DMS 273 (cell line): ENCODE results near the gene KCNIP4.

Experiments
- DNase-seq: peaks from one replicate; lab custom pipeline; 2025; ENCODE audit not compliant: unreplicated experiment; lab: John Stamatoyannopoulos, UW

The KCNIP4 gene

GRCh38 chr4:21901831-21902230 lies 46.7 kb downstream of the KCNIP4 start:
- no peak for DNase-seq

DNA sequence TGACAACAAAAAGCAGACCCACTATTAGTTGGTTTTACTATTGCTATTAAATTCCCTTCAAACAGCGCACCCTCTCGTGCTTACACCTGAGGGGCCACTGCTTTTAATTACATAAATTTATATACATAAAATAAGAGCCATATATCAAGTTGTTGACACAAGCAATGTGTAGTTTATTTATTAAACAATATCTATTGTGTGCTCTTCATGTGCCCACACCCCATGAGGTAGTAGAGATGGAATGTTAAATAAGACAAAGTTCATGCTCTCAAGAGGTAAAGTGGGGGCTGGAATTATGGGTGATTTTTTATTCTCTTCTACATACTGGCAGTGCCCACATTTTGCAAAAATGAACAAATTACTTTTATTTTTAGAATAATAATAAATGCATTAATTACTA lies 47.3 kb downstream of the KCNIP4 start:
- no peak for DNase-seq

DNA sequence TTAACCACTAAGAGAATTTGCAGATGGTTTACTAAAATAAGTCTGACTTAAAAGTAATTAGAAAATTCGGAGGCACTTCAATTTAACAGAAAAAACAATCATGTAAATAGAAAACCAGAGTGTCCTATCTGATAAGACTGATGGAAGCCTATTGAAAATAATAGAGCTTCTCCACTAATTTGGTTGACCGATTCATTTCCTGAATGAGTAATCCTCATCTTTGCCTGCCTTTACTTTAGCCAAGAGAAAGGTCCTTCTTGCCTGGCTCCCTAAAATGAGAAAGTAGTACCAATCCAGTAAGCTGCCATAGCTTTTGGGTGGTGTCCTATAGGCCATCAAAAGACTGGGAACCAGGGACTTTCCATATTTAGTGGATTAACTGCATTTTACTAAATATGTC lies 48.4 kb downstream of the KCNIP4 start:
- DNase-seq: no peak

DNA sequence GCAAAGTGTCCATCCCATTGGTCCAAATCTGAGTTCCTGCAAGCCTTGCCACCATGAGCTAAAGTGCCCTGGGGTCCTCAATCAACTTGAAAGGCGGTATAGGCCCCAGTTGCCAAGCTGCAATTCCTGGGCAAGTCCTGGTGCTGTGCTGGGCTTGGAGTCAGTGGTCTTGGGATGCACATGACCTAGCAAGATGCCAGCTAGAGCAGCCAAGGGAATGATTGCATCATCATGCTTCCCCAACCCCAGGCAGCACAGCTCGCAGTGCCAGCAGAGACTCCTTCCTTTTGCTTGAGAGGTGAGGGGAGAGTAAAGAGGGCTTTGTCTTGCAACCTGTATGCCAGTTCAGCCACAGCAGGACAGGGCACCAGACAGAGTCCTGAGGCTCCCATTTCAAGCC lies 50.5 kb downstream of the KCNIP4 start:
- DNase-seq: no peak

GRCh38 chr4:21896767-21897166 lies 51.8 kb downstream of the KCNIP4 start:
- DNase-seq: no peak

DNA sequence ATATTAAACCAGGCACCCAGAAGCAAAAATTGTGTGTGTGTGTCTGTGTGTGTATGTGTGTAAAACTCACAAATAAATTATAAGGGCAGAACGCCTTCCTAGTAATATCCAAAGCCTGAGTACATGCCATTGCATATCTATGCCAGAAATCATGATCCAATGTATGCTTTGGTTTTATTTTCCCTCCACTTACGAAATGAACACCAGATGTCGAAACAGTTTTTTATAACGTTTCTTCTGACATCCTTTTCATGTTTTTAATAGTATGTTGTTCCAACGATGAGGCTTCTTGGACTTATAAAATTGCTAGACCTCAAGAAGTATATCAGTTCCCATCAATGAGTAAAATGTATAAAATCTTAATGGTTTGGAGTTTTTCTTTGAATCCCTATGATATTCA lies 55.4 kb downstream of the KCNIP4 start:
- no peak for DNase-seq

DNA sequence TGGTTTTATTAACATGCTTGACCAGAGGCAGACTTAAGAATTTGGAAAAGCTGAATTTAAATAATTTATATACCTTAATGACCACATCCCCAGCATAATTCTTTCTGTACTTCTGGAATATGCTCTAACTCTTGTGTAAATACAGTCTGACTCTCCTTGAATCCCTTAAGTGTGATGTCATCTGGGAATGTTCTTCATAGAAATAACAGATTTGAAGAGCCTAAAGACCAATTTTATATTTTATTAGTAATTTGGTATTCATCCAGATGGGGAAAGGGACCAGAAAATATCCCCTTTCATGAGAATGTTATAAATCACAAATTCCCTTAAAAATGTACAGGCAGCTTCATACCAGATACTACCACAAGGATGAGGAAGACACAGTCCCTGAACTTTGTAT lies 58.3 kb downstream of the KCNIP4 start:
- DNase-seq: no peak

GRCh38 chr4:21888195-21888976 lies 60.2 kb downstream of the KCNIP4 start:
- no peak for DNase-seq

- no peak for DNase-seq
These were observed 61.1 kb downstream of the KCNIP4 start for GRCh38 chr4:21887481-21887880.

DNA sequence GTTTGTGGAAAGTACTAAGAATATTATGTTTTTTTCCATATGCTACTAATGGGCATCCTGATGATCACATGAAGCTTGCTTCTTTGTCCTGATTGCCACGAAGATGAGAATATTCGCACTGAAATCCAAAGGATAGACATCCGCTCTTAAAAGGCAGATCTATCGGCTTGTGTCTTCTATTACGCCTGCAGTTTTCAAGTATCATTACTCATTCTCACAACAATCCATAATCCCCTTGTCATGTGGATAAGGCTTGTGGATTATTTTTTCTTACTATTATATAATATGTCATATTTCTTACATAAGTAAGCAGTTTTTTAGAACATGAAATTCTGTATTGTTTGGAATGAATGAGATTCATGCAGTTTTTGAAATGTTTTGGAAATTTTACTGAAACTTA lies 62.8 kb downstream of the KCNIP4 start:
- DNase-seq: no peak

DNA sequence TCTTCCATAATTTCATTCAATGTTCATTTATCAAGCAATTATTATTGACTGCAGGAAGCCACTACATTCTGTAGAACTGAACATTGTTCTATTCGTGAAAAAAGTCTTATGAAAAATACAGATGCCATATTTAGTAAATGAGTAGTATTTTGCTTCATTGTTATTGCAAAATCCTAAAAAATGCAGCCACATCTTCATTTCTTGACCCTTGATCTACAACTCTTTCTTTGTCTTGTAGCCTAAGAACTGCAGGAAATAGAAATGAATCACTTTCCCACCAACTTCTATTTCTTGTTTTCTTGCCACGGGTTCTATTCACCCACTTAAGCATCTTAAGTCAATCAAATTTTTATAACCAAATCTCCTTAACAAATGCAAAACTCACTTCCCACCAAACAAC lies 63.3 kb downstream of the KCNIP4 start:
- no peak for DNase-seq

- DNase-seq: no peak
These were observed 64.0 kb downstream of the KCNIP4 start for GRCh38 chr4:21884615-21885014.

DNA sequence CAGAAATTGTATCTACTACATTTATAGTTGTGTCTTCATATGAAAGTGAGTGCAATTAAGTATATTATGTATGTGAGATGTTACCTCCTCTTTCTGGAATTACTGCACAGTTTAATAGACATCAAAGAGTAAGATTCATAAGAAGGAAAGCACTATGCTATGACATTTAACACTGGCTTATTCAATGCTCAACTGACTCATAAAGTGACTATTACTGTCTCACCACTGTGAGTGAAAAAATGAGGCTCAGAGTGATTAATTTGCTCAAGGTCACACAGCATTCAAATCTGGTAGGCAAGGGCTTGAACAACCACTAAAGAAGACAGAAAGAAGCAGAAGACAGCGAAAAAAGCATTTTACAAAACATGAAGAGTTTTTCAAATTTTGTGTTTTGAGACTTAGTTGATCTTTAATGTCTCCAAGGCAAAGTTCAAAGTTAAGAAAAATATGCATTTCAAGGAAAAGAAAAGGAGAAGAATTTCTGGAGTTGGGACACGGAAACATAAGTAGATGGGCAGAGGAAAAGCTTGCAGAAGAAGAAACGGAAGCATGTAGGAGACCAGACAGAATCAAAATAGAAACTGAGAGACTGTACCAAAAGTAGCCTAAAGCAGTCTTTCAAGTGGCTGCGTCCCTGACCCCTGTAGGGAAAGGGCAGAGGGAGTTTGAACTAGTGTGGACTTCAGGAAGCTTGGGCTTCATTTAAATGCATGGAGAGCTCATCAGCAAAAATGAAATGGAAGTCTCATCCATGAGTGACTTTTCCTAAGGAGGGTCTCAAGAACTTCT lies 66.3 kb downstream of the KCNIP4 start:
- DNase-seq: no peak

DNA sequence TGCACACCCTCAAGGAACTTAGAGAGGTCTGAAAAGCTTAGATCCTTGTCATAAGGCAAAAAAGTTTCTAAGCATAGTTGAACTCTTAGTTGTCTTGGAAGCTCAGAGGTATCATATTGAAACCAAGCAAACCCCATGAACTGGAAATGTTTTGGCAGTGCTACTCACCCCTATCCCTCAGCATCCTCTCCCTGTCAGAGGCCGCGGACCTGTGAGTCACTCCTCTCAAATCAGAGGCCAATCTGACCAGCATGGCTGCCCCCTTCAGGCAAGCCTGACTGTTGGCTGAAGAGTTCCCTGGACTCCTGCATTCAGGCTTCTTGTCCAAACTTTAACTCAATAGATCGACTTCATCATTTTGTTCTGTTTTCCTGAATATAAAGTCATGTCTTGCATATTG lies 69.4 kb downstream of the KCNIP4 start:
- peak; percentile 1 for DNase-seq

DNA sequence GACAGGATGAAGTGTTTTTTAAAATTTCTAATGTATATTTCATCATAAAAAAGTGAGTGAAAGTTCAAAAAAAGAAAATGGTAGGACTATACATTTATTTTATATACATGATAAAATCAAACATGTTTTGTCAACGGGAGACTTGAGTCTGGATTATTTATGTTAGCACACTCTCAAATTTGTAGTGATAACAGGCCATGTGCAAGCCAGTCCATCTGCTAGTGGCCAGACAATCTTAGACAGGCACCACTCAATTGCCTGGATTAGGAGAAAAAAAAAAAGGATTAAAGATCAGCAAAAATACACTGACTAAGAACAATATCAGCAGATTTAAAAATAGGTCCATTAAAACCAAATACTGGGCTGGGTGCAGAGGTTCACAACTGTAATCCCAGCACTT lies 71.9 kb downstream of the KCNIP4 start:
- DNase-seq: no peak

- DNase-seq: no peak
These were observed 75.4 kb downstream of the KCNIP4 start for GRCh38 chr4:21873145-21873544.

- no peak for DNase-seq
These were observed 76.5 kb downstream of the KCNIP4 start for GRCh38 chr4:21872101-21872500.

GRCh38 chr4:21869978-21870745 lies 78.4 kb downstream of the KCNIP4 start:
- DNase-seq: no peak

DNA sequence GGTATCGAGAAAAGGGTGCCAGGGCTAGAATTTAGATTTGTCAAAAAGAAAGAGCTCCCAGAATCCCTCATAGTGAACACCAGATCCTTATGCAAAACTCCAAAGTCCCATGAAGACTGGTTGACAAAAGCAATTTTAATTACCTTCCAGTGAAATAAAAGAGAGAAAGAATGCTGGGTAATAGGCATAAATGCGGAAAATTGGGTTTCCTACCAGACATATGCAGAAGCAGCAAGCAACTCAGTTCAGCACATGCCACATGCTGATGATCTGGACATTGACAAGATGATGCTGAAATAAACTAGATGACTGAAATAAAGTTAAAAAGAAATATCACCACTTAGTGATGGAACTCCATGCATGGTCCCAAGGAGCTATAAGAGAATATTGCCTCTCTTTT lies 83.9 kb downstream of the KCNIP4 start:
- DNase-seq: no peak

DNA sequence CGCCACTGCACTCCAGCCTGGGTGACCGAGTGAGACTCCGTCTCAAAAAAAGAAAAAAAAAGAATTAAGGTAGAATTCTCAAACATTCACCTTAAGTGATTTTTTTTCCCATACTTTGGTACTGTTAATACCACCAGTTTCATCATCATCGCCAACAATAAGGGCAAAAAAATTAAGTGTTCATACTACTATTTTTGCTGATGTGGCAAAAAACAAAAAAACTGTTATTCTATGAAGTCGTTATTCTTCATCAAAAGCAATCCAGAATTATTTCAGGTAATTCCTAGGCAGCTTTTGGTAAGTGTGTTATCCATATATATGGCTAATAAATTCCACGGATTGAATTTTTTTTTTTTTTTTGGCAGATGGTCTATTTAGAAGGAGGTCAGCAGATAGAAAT lies 85.7 kb downstream of the KCNIP4 start:
- no peak for DNase-seq

DNA sequence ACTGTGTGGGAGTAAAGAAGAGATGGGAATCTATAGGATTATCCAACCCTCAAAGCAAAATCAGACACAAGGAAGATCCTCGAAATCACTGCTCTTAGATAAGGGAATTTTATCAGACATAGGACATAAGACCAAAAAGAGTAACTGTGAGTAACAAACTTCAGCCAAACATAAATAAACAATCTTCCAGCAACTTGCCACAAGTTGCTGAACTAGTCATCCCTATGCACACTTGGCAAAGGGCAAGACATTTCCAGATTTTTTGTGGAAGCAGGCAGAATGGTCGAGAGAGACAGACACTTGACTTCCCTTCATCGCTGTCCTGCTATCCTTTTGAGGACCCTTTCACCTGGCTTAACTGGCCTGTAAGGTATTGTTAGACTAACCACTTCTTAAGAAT lies 89.6 kb downstream of the KCNIP4 start:
- no peak for DNase-seq

GRCh38 chr4:21856754-21857153 lies 91.8 kb downstream of the KCNIP4 start:
- no peak for DNase-seq
